Measurements from ENCODE around the gene NCEH1.

Gene NCEH1

DNA sequence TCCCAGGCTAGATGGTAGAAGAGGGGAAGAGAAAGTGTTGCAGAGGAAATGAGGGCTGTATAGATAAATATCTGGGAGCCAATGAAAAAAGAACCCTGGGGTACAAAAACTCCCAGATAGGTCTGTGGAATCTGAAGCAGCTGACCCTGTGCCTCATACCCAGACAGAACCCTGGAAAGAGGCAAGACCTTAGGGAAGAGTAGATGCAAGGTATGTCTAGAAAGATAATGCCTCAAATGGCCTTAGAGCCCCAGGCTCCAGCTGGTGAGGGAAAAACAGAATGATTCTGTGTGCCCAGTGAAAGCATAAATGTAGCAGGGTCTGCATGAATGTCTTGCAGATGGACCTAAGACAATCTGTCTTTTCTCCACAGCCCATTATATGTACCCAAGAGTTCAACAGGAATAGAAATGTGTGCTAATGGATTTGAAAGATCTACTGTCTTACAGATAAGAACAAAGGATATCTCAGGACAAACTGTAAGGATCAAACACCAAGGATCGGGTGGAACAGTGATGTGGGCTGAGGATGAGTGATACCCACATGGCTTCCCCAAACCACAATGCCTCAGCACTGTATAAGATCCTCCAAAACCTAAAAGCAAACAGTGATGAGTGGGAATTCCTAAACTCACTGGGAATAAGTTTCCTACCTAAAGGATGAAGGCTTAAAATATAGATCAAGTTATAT lies 58.8 kb downstream of the NCEH1 start:
- H3K27ac ChIP-seq = no peak overlapping the region

DNA sequence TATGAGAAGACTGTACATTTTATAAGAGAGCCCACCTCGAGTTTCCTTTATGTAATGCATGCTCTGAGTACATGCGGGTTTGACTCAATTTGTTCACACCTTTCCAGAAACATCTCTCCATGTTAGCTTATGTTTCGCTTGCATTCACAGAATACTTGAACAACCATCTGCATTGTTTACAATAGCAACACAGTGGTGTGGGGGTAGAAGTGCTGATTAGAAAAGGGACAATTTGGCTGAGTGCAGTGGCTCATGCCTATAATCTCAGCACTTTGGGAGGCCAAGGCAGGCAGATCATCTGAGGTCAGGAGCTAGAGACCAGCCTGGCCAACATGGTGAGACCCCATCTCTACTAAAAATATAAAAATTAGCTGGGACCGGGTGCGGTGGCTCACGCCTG lies 60.9 kb downstream of the NCEH1 start:
- TF ChIP-seq, protein P1, sequence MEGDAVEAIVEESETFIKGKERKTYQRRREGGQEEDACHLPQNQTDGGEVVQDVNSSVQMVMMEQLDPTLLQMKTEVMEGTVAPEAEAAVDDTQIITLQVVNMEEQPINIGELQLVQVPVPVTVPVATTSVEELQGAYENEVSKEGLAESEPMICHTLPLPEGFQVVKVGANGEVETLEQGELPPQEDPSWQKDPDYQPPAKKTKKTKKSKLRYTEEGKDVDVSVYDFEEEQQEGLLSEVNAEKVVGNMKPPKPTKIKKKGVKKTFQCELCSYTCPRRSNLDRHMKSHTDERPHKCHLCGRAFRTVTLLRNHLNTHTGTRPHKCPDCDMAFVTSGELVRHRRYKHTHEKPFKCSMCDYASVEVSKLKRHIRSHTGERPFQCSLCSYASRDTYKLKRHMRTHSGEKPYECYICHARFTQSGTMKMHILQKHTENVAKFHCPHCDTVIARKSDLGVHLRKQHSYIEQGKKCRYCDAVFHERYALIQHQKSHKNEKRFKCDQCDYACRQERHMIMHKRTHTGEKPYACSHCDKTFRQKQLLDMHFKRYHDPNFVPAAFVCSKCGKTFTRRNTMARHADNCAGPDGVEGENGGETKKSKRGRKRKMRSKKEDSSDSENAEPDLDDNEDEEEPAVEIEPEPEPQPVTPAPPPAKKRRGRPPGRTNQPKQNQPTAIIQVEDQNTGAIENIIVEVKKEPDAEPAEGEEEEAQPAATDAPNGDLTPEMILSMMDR (IDR thresholded peaks at IDR 0.05) = no peak
- TF ChIP-seq ZFX (IDR thresholded peaks at IDR 0.05; ENCODE audit: borderline replicate concordance) = no peak
- H3K27ac ChIP-seq = no peak overlapping the region

More for the DNA sequence above, 58.8 kb downstream of the NCEH1 start:
- no peak for TF ChIP-seq ZFX (IDR thresholded peaks at IDR 0.05; ENCODE audit: borderline replicate concordance)
- TF ChIP-seq, protein P1 (IDR thresholded peaks at IDR 0.05) = no peak

DNA sequence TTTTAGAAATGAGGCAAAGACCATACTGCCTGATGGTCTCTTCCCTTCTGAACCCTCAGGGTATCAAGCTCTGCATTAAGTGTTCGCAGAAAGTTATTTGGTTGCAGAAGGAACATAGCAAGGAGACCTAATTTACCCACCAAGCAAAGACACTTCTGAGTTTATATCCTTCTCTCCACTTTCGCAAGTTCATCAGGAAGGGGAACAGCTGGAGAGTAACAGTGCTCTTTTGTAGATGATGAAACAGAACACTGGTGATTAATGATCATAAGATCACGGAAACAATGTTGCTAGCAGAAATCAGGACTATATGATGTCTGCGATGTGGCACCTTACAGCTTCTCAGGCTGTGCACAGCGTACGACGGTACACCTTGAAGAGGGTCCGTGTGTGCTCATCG lies 62.1 kb downstream of the NCEH1 start:
- TF ChIP-seq, protein P1 (IDR thresholded peaks at IDR 0.05) = no peak
- TF ChIP-seq ZFX (IDR thresholded peaks at IDR 0.05; ENCODE audit: borderline replicate concordance) = no peak
- H3K27ac ChIP-seq = no peak overlapping the region

DNA sequence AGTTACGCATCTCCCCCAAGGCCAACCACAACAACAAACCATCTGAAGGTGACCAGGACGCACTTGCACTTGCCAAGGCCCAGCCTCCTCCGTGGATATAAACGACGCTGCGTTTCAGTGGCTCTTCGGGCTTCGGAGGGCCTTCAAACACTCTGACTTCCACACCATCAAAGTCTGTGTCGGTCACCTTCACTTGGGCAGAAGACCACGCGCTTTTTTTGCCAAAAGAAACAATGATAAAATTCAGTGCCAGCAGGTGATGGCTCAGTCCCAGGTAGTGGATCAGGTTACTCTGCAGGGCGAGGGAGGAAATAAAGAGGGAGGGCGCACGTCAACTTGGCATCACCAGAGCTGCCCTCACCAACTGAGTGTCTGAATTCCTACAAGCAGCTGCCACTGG lies 63.0 kb downstream of the NCEH1 start:
- peak overlapping the region; percentile 66 for H3K27ac ChIP-seq
- no peak for TF ChIP-seq ZFX (IDR thresholded peaks at IDR 0.05; ENCODE audit: borderline replicate concordance)
- TF ChIP-seq, protein P1 (IDR thresholded peaks at IDR 0.05) = no peak

DNA sequence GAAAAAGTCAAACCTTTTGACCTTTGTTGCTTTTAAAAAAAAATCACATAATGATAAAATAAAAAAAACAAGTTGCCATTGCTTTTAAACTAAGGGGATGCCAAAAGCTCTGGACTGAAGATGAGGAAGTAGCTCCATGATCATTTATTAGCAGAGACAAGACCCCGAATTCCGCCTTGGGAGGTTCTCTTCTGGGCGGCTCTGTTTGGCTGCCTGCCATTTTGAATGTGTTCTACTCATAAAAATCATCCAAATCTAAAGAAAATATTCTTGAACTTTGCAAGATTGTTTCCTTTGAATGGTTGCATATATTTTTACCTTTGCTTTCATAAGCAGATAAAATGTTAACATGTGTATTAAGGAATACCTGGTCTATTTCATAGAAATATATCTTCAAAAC lies 63.8 kb downstream of the NCEH1 start:
- peak overlapping the region; percentile 66 for H3K27ac ChIP-seq
- TF ChIP-seq, protein P1 (IDR thresholded peaks at IDR 0.05) = no peak

DNA sequence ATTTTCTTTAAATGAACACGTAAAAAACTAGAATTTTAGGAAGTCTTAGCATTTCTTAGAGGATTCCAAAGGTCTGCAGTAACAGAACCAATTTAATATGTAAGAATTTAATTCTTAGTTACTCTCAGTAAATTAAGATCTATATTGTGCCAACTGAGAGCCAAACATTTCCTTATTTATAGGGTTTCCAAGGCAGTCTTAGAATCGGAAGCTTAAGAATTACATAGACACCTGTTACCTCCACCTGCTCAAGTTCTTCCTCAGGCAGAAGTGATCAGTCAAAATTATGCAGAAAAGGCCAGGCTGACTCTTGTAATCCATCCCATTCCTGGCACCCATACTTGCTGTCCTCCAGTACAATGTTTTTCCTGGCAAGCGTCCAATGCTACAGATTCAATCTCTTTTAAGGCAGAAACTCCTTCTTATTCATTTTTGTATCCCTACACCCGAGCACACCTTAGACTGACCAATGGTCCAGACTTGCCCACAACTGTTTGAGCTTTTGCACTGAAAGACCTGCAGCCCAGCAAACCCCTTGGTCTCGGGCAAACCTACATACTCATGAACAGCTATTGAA lies 64.3 kb downstream of the NCEH1 start:
- H3K27ac ChIP-seq = peak overlapping the region; percentile 66
- TF ChIP-seq, protein P1 (IDR thresholded peaks at IDR 0.05) = no peak
- no peak for TF ChIP-seq ZFX (IDR thresholded peaks at IDR 0.05; ENCODE audit: borderline replicate concordance)

DNA sequence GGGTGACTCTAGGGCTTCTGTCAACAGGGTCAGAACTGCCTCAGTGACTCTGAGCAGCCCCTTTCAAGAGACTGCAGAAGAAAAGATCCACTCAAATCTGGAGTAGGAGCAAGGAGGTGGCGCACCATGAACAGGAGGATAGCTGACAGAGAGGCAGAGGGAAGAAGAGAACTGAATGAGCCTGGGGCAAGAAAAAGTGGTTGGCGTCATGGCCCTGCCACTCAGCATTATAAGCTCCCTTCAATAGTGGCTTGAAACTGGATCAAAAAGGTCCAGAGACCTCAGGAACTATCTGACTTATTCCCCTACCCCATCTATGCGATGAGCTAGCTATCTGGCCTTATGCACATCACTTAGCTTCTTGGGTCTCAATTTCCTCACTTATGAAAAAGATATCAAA lies 66.6 kb downstream of the NCEH1 start:
- TF ChIP-seq ZFX (IDR thresholded peaks at IDR 0.05; ENCODE audit: borderline replicate concordance) = no peak
- TF ChIP-seq, protein P1 (IDR thresholded peaks at IDR 0.05) = no peak
- H3K27ac ChIP-seq = no peak overlapping the region
